ENCODE data around the gene OGFOD2. TPM values are rescaled to one million over a fixed set of nuclear protein-coding genes. Genes with fewer than 3 reads are reported as not detected.

OGFOD2 gene
- total RNA-seq, 1 experiment from 2014 or later = 35.6 TPM

DNA sequence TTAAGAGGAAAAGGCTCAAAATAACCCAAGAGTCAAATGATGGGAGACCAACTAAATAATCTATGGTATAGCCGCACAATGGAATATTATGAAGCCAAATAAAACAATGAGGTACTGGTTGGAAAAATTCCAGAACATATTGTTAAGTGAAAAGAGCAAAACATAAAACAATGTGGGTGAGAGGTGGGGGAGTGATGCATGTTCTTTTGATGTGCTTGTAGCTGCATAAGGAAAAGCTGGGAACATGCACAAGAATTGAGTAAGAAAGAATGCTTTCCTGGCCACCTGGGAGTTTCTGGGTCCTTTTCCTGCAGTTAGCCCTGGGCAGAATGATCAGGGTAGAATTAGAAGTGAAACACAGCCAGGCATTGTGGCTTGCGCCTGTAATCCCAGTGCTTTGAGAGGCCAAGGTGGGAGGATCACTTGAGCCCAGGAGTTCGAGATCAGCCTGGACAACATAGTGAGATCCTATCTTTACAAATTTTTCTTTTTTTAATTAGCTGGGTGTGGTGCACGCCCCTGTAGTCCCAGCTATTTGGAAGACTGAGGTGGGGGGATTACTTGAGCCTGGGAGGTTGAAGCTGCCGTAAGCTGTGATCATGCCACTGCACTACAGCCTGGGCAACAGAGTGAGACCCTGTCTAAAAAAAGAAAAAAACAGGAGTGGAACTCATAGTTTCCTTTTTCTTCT lies 16.7 kb upstream of the OGFOD2 start:
- Histone ChIP-seq H3K4me1 (ENCODE audit: insufficient read depth, low read length) (no peaks in the 10 kb centered on the region), H3K9me3 (ENCODE audit: low read length) (no peaks in the 10 kb centered on the region), H3K36me3 (ENCODE audit: low read depth, low read length) (no peaks in the 10 kb centered on the region), H3F3A (ENCODE audit: low read length, unreplicated experiment) (no peaks in the 10 kb centered on the region), H3K27me3 (ENCODE audit: low read length) (no peaks in the 10 kb centered on the region), H4K20me1 (ENCODE audit: low read length) (no peaks in the 10 kb centered on the region), H2AFZ (ENCODE audit: low read length) (no peak overlapping the region), H3K4me2 (ENCODE audit: low read length) (no peak overlapping the region), H3K9me2 (replicated peaks; ENCODE audit: low read length) (no peaks in the 10 kb centered on the region), H3K79me2 (ENCODE audit: low read length) (peaks cover 7% of the 10 kb centered on the region), H3K9ac (ENCODE audit: low read length) (no peak overlapping the region), H3K27ac (ENCODE audit: low read length) (no peak overlapping the region), H3K4me3 (ENCODE audit: low read length) (no peak overlapping the region)
- ATAC-seq = no peak
- no peak for DNase-seq
- TF ChIP-seq EZH2 (IDR thresholded peaks at IDR 0.05; ENCODE audit: low read length, unreplicated experiment) = no peak
- TF ChIP-seq EZH2phosphoT487 (IDR thresholded peaks at IDR 0.05; ENCODE audit: borderline replicate concordance, low read length) = no peak
- TF ChIP-seq, protein P1, sequence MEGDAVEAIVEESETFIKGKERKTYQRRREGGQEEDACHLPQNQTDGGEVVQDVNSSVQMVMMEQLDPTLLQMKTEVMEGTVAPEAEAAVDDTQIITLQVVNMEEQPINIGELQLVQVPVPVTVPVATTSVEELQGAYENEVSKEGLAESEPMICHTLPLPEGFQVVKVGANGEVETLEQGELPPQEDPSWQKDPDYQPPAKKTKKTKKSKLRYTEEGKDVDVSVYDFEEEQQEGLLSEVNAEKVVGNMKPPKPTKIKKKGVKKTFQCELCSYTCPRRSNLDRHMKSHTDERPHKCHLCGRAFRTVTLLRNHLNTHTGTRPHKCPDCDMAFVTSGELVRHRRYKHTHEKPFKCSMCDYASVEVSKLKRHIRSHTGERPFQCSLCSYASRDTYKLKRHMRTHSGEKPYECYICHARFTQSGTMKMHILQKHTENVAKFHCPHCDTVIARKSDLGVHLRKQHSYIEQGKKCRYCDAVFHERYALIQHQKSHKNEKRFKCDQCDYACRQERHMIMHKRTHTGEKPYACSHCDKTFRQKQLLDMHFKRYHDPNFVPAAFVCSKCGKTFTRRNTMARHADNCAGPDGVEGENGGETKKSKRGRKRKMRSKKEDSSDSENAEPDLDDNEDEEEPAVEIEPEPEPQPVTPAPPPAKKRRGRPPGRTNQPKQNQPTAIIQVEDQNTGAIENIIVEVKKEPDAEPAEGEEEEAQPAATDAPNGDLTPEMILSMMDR (conservative IDR thresholded peaks at IDR 0.05; ENCODE audit: low read depth, low read length) = no peak
- intact Hi-C loops (cut with micrococcal nuclease) = loop anchor here (10.0 kb wide), 1 partner anchor 324 kb away; no protein-coding TSS in a partner anchor
- ChIA-PET CTCF (no interaction called here), POLR2A (ENCODE audit: unreplicated experiment) (no interaction called here)
- BruUV-seq (replicated peaks) = no TSS peak

DNA sequence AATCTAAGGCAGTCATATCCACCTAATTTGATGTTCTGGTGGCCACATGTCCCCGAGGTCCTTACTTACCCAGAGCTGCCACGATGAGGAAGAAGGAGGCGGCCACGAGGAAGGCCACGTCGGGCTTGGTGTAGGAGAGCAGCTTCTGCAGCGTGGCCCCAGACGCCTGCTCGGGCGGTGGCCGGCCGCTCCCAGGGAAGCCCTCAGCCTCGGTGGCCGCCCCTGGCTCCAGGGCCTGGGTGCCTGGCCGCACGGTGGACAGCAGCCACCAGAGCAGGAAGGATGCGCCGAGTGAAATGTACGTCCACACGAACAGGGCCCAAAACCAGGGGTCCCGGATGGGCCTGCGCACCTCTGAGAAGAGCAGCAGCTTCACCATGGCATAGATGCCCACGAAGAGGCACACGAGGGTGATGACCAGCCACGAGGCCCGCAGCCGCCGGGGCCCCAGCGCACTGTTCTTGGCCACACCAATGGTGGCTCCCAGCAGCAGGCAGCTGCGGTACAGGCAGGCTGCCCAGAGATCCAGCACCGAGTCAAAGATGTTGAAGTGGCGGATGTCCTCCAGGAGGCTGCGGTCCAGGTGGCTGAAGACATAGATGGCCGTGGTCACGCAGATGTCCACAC lies 15.4 kb upstream of the OGFOD2 start:
- Histone ChIP-seq H2AFZ (ENCODE audit: low read length) (no peak overlapping the region), H3K4me2 (ENCODE audit: low read length) (no peak overlapping the region), H3K9me2 (replicated peaks; ENCODE audit: low read length) (no peaks in the 10 kb centered on the region), H3K27me3 (ENCODE audit: low read length) (no peaks in the 10 kb centered on the region), H3K4me3 (ENCODE audit: low read length) (no peak overlapping the region), H3K79me2 (ENCODE audit: low read length) (peaks cover 20% of the 10 kb centered on the region), H3K36me3 (ENCODE audit: low read depth, low read length) (no peaks in the 10 kb centered on the region), H3F3A (ENCODE audit: low read length, unreplicated experiment) (no peaks in the 10 kb centered on the region), H3K9me3 (ENCODE audit: low read length) (no peaks in the 10 kb centered on the region), H3K27ac (ENCODE audit: low read length) (no peak overlapping the region), H4K20me1 (ENCODE audit: low read length) (no peaks in the 10 kb centered on the region), H3K9ac (ENCODE audit: low read length) (no peak overlapping the region), H3K4me1 (ENCODE audit: insufficient read depth, low read length) (peaks cover 8% of the 10 kb centered on the region; the same call in 1 of the 2 replicates)
- ChIA-PET CTCF (no interaction called here), POLR2A (ENCODE audit: unreplicated experiment) (no interaction called here)
- TF ChIP-seq, protein P1 (conservative IDR thresholded peaks at IDR 0.05; ENCODE audit: low read depth, low read length) = no peak
- no peak for TF ChIP-seq EZH2 (IDR thresholded peaks at IDR 0.05; ENCODE audit: low read length, unreplicated experiment)
- no peak for TF ChIP-seq EZH2phosphoT487 (IDR thresholded peaks at IDR 0.05; ENCODE audit: borderline replicate concordance, low read length)
- intact Hi-C loops (cut with micrococcal nuclease) = loop anchor here (10.0 kb wide), 1 partner anchor 325 kb away; no protein-coding TSS in a partner anchor
- no TSS peak for BruUV-seq (replicated peaks)
- DNase-seq (no peak), ATAC-seq (no peak)

DNA sequence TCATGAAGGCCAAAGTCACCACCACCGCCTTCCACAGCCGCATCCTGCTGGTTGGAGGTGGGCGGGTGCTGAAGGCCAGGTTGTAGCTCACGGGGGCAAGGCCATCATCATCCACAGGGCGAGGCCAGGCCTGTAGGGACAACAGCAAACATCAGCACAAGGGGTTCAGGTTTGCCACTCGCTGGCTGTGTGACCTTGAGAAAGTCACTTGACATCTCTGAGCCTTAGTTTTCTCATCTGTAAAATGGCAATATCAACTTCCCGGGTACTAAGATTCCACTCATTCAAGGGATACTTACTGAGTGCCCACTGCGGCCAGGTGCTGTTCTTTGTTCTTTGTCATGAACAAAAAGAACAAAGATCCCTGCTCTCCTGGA lies 14.9 kb upstream of the OGFOD2 start:
- Histone ChIP-seq H3K4me2 (ENCODE audit: low read length) (no peak overlapping the region), H3F3A (ENCODE audit: low read length, unreplicated experiment) (no peaks in the 10 kb centered on the region), H4K20me1 (ENCODE audit: low read length) (no peaks in the 10 kb centered on the region), H2AFZ (ENCODE audit: low read length) (no peak overlapping the region), H3K9me3 (ENCODE audit: low read length) (no peaks in the 10 kb centered on the region), H3K27me3 (ENCODE audit: low read length) (no peaks in the 10 kb centered on the region), H3K4me1 (ENCODE audit: insufficient read depth, low read length) (peaks cover 13% of the 10 kb centered on the region), H3K79me2 (ENCODE audit: low read length) (peaks cover 25% of the 10 kb centered on the region), H3K9ac (ENCODE audit: low read length) (no peak overlapping the region), H3K36me3 (ENCODE audit: low read depth, low read length) (no peaks in the 10 kb centered on the region), H3K4me3 (ENCODE audit: low read length) (no peak overlapping the region), H3K9me2 (replicated peaks; ENCODE audit: low read length) (no peaks in the 10 kb centered on the region), H3K27ac (ENCODE audit: low read length) (no peak overlapping the region)
- intact Hi-C loops (cut with micrococcal nuclease) = no loop called here
- TF ChIP-seq EZH2 (IDR thresholded peaks at IDR 0.05; ENCODE audit: low read length, unreplicated experiment) = no peak
- TF ChIP-seq, protein P1 (conservative IDR thresholded peaks at IDR 0.05; ENCODE audit: low read depth, low read length) = no peak
- no peak for TF ChIP-seq EZH2phosphoT487 (IDR thresholded peaks at IDR 0.05; ENCODE audit: borderline replicate concordance, low read length)
- no TSS peak for BruUV-seq (replicated peaks)
- ATAC-seq (no peak), DNase-seq (no peak)
- POLR2A ChIA-PET (ENCODE audit: unreplicated experiment) = no interaction called here
- CTCF ChIA-PET = no interaction called here
